ENCODE measurements around the gene SLC44A3. TPM values are rescaled to one million over a fixed set of nuclear protein-coding genes. Genes with fewer than 3 reads are reported as not detected.

The SLC44A3 gene
- total RNA-seq, 2 donors from 2014 or later, result 55.4 to 71.4 TPM

- Histone ChIP-seq H3K9me3 (no peaks in the 10 kb centered on the region), H3K9ac (ENCODE audit: low read depth in 2 of 2, low read length in 2 of 2) (peak overlapping the region in 1 of 2 donors; percentile 84), H3K4me3 (peak overlapping the region; percentile 84), H3K27me3 (no peaks in the 10 kb centered on the region), H3K27ac (peak overlapping the region; percentile 88), H3K36me3 (no peaks in the 10 kb centered on the region), H3K4me1 (no peaks in the 10 kb centered on the region)
- intact Hi-C loops (cut with DNase I), result no loop called here
- DNase-seq, result peak; percentile 30
- TF ChIP-seq CTCF (IDR thresholded peaks at IDR 0.05), result no peak
Measured at GRCh38 chr1:94821636-94822305, 1.6 kb downstream of the SLC44A3 start.

GRCh38 chr1:94823116-94823515 lies 3.0 kb downstream of the SLC44A3 start:
- H3K4me3 ChIP-seq, result no peak overlapping the region
- no peak overlapping the region for H3K27ac ChIP-seq
- TF ChIP-seq CTCF (IDR thresholded peaks at IDR 0.05), result no peak
- DNase-seq, result peak; percentile 47
- peak overlapping the region in 1 of 2 donors; percentile 84 for H3K9ac ChIP-seq (ENCODE audit: low read depth in 2 of 2, low read length in 2 of 2)
- intact Hi-C loops (cut with DNase I), result no loop called here
- no peaks in the 10 kb centered on the region for H3K9me3 ChIP-seq
- H3K27me3 ChIP-seq, result no peaks in the 10 kb centered on the region
- no peaks in the 10 kb centered on the region for H3K4me1 ChIP-seq
- H3K36me3 ChIP-seq, result no peaks in the 10 kb centered on the region

- H3K27me3 ChIP-seq, result no peaks in the 10 kb centered on the region
- H3K36me3 ChIP-seq, result peaks cover 5% of the 10 kb centered on the region
- intact Hi-C loops (cut with DNase I), result no loop called here
Measured at GRCh38 chr1:94825936-94826335, 5.8 kb downstream of the SLC44A3 start.

GRCh38 chr1:94827434-94827833 lies 7.3 kb downstream of the SLC44A3 start:
- no peaks in the 10 kb centered on the region for H3K9me3 ChIP-seq
- DNase-seq, result no peak
- H3K4me1 ChIP-seq, result no peaks in the 10 kb centered on the region
- intact Hi-C loops (cut with DNase I), result no loop called here
- no peak overlapping the region for H3K27ac ChIP-seq
- no peaks in the 10 kb centered on the region for H3K27me3 ChIP-seq
- no peak overlapping the region for H3K9ac ChIP-seq (ENCODE audit: low read depth in 2 of 2, low read length in 2 of 2)
- H3K36me3 ChIP-seq, result peaks cover 5% of the 10 kb centered on the region
- no peak for TF ChIP-seq CTCF (IDR thresholded peaks at IDR 0.05)
- no peak overlapping the region for H3K4me3 ChIP-seq

More at GRCh38 chr1:94825936-94826335, 5.8 kb downstream of the SLC44A3 start:
- Histone ChIP-seq H3K9me3 (no peaks in the 10 kb centered on the region), H3K4me1 (no peaks in the 10 kb centered on the region), H3K9ac (ENCODE audit: low read depth in 2 of 2, low read length in 2 of 2) (no peak overlapping the region), H3K27ac (no peak overlapping the region), H3K4me3 (no peak overlapping the region)
- DNase-seq, result no peak
- no peak for TF ChIP-seq CTCF (IDR thresholded peaks at IDR 0.05)

- Histone ChIP-seq H3K9me3 (no peaks in the 10 kb centered on the region), H3K4me1 (no peaks in the 10 kb centered on the region), H3K36me3 (peaks cover 5% of the 10 kb centered on the region), H3K27ac (no peak overlapping the region), H3K9ac (ENCODE audit: low read depth in 2 of 2, low read length in 2 of 2) (no peak overlapping the region), H3K27me3 (no peaks in the 10 kb centered on the region), H3K4me3 (no peak overlapping the region)
- intact Hi-C loops (cut with DNase I), result no loop called here
- no peak for TF ChIP-seq CTCF (IDR thresholded peaks at IDR 0.05)
- no peak for DNase-seq
Measured at GRCh38 chr1:94828251-94828650, 8.1 kb downstream of the SLC44A3 start.
